ENCODE measurements around the gene AMH.

The AMH gene

GRCh38 chr19:2221918-2222317 is 27.2 kb upstream of the AMH start:
- DNase-seq: no peak

- no peak for DNase-seq
Measured at GRCh38 chr19:2223391-2223790, 25.7 kb upstream of the AMH start.

GRCh38 chr19:2223959-2224358 is 25.2 kb upstream of the AMH start:
- DNase-seq: no peak

- DNase-seq: no peak
Measured at GRCh38 chr19:2224754-2225349, 24.3 kb upstream of the AMH start.

- no peak for DNase-seq
Measured at GRCh38 chr19:2225415-2226050, 23.6 kb upstream of the AMH start.

- DNase-seq: no peak
Measured at GRCh38 chr19:2226051-2226839, 22.9 kb upstream of the AMH start.

- no peak for DNase-seq
Measured at GRCh38 chr19:2226840-2227360, 22.2 kb upstream of the AMH start.

- no peak for DNase-seq
Measured at GRCh38 chr19:2227415-2228156, 21.5 kb upstream of the AMH start.

GRCh38 chr19:2228157-2229030 is 20.7 kb upstream of the AMH start:
- DNase-seq: no peak

- DNase-seq: no peak
Measured at GRCh38 chr19:2229103-2230032, 19.8 kb upstream of the AMH start.

- DNase-seq: no peak
Measured at GRCh38 chr19:2230033-2230531, 19.0 kb upstream of the AMH start.

- DNase-seq: no peak
Measured at GRCh38 chr19:2230807-2231533, 18.2 kb upstream of the AMH start.

- DNase-seq: no peak
Measured at GRCh38 chr19:2231621-2232221, 17.4 kb upstream of the AMH start.

- no peak for DNase-seq
Measured at GRCh38 chr19:2232286-2233151, 16.6 kb upstream of the AMH start.

GRCh38 chr19:2233601-2234280 is 15.4 kb upstream of the AMH start:
- DNase-seq: no peak

- DNase-seq: no peak
Measured at GRCh38 chr19:2234996-2235380, 14.1 kb upstream of the AMH start.

- no peak for DNase-seq
Measured at GRCh38 chr19:2235381-2236063, 13.6 kb upstream of the AMH start.

- no peak for DNase-seq
Measured at GRCh38 chr19:2236064-2236313, 13.1 kb upstream of the AMH start.

Measured in activated CD4-positive, CD25-positive, alpha-beta regulatory T cell (primary cell).